Keratinocyte (primary cell): Measurements from ENCODE around the gene BANK1.

ENCODE experiments used
- CTCF ChIP-seq, 3 experiments: IDR thresholded peaks in 1 of 3; conservative IDR thresholded peaks in 1 of 3; optimal IDR thresholded peaks in 1 of 3; 2 replicates in 2 of 3; 3 replicates in 1 of 3; pipeline versions ENCODE3 to v1.5.1; 2011; ENCODE audit warnings: low read length in 3 of 3, mild to moderate bottlenecking in 3 of 3, moderate library complexity in 2 of 3, control low read depth in 1 of 3, inconsistent platforms in 1 of 3; ENCODE audit not compliant: insufficient read depth in 2 of 3; ENCODE audit errors: extremely low read depth in 1 of 3
- EZH2 ChIP-seq: IDR thresholded peaks from one replicate; pipeline ENCODE4 v1.6.1; 2012; ENCODE audit warnings: inconsistent platforms, mild to moderate bottlenecking, low read length, moderate library complexity

- no peak for TF ChIP-seq CTCF (optimal IDR thresholded peaks at IDR 0.05 in 1 of 3, IDR thresholded peaks at IDR 0.05 in 1 of 3, conservative IDR thresholded peaks at IDR 0.05 in 1 of 3; ENCODE audit: extremely low read depth in 1 of 3, insufficient read depth in 2 of 3, low read length in 3 of 3)
- TF ChIP-seq EZH2, result no peak
Observed at GRCh38 chr4:102076622-102077021, 286.1 kb downstream of the BANK1 start.
